ENCODE results near the gene ESYT1.

DNA sequence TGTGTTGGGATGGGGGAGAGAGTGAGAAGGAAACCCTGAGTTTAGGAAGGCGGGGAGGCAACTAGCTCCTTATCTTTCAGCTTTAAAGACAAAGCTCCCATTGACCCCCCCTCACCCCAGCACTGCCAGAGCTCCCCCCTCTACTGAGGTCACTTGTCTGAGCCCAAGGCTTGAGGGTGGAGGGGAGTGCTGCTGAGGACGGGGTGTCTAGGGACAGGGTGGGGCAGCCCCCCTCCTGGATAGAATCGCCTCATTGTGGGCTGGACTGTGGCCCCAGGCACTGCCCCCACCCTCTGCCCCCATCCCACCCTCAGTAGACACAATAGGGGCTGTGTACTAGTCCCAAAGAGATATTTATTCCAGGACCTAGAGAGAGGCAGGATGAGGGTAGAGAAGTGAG is 45.1 kb upstream of the ESYT1 start:
- TF ChIP-seq, protein P1, sequence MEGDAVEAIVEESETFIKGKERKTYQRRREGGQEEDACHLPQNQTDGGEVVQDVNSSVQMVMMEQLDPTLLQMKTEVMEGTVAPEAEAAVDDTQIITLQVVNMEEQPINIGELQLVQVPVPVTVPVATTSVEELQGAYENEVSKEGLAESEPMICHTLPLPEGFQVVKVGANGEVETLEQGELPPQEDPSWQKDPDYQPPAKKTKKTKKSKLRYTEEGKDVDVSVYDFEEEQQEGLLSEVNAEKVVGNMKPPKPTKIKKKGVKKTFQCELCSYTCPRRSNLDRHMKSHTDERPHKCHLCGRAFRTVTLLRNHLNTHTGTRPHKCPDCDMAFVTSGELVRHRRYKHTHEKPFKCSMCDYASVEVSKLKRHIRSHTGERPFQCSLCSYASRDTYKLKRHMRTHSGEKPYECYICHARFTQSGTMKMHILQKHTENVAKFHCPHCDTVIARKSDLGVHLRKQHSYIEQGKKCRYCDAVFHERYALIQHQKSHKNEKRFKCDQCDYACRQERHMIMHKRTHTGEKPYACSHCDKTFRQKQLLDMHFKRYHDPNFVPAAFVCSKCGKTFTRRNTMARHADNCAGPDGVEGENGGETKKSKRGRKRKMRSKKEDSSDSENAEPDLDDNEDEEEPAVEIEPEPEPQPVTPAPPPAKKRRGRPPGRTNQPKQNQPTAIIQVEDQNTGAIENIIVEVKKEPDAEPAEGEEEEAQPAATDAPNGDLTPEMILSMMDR (IDR thresholded peaks at IDR 0.05; ENCODE audit: extremely low read depth in 1 of 2, insufficient read depth in 1 of 2, low read depth in 1 of 2, low read length in 2 of 2) = no peak
- TF ChIP-seq EZH2 (IDR thresholded peaks at IDR 0.05; ENCODE audit: borderline replicate concordance, low read depth, low read length, severe bottlenecking) (no peak), POLR2AphosphoS5 (IDR thresholded peaks at IDR 0.05; ENCODE audit: insufficient read depth, low read depth, low read length) (no peak), MYC (IDR thresholded peaks at IDR 0.05; ENCODE audit: low read depth, low read length) (no peak), POLR2A (IDR thresholded peaks at IDR 0.05; ENCODE audit: low read depth, low read length) (no peak), GATA2 (IDR thresholded peaks at IDR 0.05; ENCODE audit: insufficient read depth, insufficient read length, low read depth, low read length) (no peak), FOS (IDR thresholded peaks at IDR 0.05; ENCODE audit: borderline replicate concordance, insufficient read depth, low read length) (no peak)
- TF ChIP-seq, protein P2, sequence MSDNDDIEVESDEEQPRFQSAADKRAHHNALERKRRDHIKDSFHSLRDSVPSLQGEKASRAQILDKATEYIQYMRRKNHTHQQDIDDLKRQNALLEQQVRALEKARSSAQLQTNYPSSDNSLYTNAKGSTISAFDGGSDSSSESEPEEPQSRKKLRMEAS (IDR thresholded peaks at IDR 0.05; ENCODE audit: insufficient read depth, insufficient read length) = no peak
